Measurements from ENCODE around the gene MT3.
A peak's percentile ranks its signal among the peaks of the same experiment; 100 is the strongest.

MT3 gene

GRCh38 chr16:56608043-56608875, 18.9 kb downstream of the MT3 start, which contains the start of gene MT2A (continued):
- peak; percentile 59; the same call in 1 of the 2 replicates for TF ChIP-seq SP3 (tag by site-specific recombination; IDR thresholded peaks at IDR 0.05)
- TF ChIP-seq ZNF423 (tag by site-specific recombination; IDR thresholded peaks at IDR 0.05): peak; percentile 51; the same call in 1 of the 2 replicates
- TF ChIP-seq ZFP69B (tag by site-specific recombination; IDR thresholded peaks at IDR 0.05): no peak
- no peak for TF ChIP-seq ZNF521 (tag by site-specific recombination; IDR thresholded peaks at IDR 0.05)
- TF ChIP-seq, protein P1, sequence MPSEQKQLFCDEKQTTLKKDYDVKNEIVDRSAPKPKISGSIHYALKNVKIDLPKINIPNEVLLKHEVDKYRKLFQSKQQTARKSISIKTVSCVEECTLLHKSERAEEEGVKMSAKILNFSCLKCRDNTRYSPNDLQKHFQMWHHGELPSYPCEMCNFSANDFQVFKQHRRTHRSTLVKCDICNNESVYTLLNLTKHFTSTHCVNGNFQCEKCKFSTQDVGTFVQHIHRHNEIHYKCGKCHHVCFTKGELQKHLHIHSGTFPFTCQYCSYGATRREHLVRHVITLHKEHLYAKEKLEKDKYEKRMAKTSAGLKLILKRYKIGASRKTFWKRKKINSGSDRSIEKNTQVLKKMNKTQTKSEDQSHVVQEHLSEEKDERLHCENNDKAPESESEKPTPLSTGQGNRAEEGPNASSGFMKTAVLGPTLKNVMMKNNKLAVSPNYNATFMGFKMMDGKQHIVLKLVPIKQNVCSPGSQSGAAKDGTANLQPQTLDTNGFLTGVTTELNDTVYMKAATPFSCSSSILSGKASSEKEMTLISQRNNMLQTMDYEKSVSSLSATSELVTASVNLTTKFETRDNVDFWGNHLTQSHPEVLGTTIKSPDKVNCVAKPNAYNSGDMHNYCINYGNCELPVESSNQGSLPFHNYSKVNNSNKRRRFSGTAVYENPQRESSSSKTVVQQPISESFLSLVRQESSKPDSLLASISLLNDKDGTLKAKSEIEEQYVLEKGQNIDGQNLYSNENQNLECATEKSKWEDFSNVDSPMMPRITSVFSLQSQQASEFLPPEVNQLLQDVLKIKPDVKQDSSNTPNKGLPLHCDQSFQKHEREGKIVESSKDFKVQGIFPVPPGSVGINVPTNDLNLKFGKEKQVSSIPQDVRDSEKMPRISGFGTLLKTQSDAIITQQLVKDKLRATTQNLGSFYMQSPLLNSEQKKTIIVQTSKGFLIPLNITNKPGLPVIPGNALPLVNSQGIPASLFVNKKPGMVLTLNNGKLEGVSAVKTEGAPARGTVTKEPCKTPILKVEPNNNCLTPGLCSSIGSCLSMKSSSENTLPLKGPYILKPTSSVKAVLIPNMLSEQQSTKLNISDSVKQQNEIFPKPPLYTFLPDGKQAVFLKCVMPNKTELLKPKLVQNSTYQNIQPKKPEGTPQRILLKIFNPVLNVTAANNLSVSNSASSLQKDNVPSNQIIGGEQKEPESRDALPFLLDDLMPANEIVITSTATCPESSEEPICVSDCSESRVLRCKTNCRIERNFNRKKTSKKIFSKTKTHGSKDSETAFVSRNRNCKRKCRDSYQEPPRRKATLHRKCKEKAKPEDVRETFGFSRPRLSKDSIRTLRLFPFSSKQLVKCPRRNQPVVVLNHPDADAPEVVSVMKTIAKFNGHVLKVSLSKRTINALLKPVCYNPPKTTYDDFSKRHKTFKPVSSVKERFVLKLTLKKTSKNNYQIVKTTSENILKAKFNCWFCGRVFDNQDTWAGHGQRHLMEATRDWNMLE (tag by site-specific recombination; conservative IDR thresholded peaks at IDR 0.05; ENCODE audit: low read depth): no peak
- no peak for TF ChIP-seq HOXC10 (CRISPR knock-in tag; IDR thresholded peaks at IDR 0.05)
- TF ChIP-seq, protein P2, sequence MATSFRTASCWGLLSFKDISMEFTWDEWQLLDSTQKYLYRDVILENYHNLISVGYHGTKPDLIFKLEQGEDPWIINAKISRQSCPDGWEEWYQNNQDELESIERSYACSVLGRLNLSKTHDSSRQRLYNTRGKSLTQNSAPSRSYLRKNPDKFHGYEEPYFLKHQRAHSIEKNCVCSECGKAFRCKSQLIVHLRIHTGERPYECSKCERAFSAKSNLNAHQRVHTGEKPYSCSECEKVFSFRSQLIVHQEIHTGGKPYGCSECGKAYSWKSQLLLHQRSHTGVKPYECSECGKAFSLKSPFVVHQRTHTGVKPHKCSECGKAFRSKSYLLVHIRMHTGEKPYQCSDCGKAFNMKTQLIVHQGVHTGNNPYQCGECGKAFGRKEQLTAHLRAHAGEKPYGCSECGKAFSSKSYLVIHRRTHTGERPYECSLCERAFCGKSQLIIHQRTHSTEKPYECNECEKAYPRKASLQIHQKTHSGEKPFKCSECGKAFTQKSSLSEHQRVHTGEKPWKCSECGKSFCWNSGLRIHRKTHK (tag by site-specific recombination; IDR thresholded peaks at IDR 0.05): no peak
- no peak for TF ChIP-seq ZFP37 (tag by site-specific recombination; IDR thresholded peaks at IDR 0.05)
- TF ChIP-seq ZNF544 (tag by site-specific recombination; IDR thresholded peaks at IDR 0.05): no peak
- TF ChIP-seq ZNF175 (tag by site-specific recombination; IDR thresholded peaks at IDR 0.05): no peak
- TF ChIP-seq ZBTB8A (tag by site-specific recombination; IDR thresholded peaks at IDR 0.05): peak; percentile 87
- no peak for TF ChIP-seq GLI4 (tag by site-specific recombination; IDR thresholded peaks at IDR 0.05)
- no peak for TF ChIP-seq ZNF140 (tag by site-specific recombination; IDR thresholded peaks at IDR 0.05)
- TF ChIP-seq ZNF426 (tag by site-specific recombination; IDR thresholded peaks at IDR 0.05): no peak
- no peak for TF ChIP-seq SETDB1 (IDR thresholded peaks at IDR 0.05; ENCODE audit: insufficient read length, low read length)
- TF ChIP-seq ZNF792 (tag by site-specific recombination; IDR thresholded peaks at IDR 0.05): 0 out of 2 replicates have a peak, but pooled peaks have one; percentile 14
- TF ChIP-seq ZNF341 (tag by site-specific recombination; IDR thresholded peaks at IDR 0.05; ENCODE audit: low read depth): peak; percentile 40; the same call in 1 of the 2 replicates
- 0 out of 2 replicates have a peak, but pooled peaks have one; percentile 44 for TF ChIP-seq IKZF3 (tag by site-specific recombination; IDR thresholded peaks at IDR 0.05)
- TF ChIP-seq ZNF311 (tag by site-specific recombination; IDR thresholded peaks at IDR 0.05; ENCODE audit: borderline replicate concordance): no peak
- no peak for TF ChIP-seq ZNF174 (tag by site-specific recombination; IDR thresholded peaks at IDR 0.05)
- TF ChIP-seq ZBTB1 (tag by site-specific recombination; IDR thresholded peaks at IDR 0.05): no peak
- no peak for TF ChIP-seq ZNF510 (tag by site-specific recombination; IDR thresholded peaks at IDR 0.05; ENCODE audit: insufficient replicate concordance)
- TF ChIP-seq ZNF621 (tag by site-specific recombination; IDR thresholded peaks at IDR 0.05): no peak
- TF ChIP-seq, protein P3, sequence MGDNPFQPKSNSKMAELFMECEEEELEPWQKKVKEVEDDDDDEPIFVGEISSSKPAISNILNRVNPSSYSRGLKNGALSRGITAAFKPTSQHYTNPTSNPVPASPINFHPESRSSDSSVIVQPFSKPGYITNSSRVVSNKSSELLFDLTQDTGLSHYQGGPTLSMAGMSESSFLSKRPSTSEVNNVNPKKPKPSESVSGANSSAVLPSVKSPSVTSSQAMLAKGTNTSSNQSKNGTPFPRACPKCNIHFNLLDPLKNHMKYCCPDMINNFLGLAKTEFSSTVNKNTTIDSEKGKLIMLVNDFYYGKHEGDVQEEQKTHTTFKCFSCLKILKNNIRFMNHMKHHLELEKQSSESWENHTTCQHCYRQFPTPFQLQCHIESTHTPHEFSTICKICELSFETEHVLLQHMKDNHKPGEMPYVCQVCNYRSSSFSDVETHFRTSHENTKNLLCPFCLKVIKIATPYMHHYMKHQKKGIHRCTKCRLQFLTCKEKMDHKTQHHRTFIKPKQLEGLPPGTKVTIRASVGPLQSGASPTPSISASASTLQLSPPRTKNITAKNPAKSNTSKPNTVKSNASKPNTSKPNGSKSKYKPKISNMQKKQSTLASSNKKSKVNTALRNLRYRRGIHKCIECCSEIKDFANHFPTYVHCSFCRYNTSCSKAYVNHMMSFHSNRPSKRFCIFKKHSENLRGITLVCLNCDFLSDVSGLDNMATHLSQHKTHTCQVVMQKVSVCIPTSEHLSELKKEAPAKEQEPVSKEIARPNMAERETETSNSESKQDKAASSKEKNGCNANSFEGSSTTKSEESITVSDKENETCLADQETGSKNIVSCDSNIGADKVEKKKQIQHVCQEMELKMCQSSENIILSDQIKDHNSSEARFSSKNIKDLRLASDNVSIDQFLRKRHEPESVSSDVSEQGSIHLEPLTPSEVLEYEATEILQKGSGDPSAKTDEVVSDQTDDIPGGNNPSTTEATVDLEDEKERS (tag by site-specific recombination; IDR thresholded peaks at IDR 0.05): no peak
- TF ChIP-seq ZNF670 (tag by site-specific recombination; IDR thresholded peaks at IDR 0.05; ENCODE audit: low read depth): no peak
- TF ChIP-seq ZNF16 (tag by site-specific recombination; IDR thresholded peaks at IDR 0.05; ENCODE audit: low read depth): peak; percentile 92
- no peak for TF ChIP-seq ZNF416 (tag by site-specific recombination; IDR thresholded peaks at IDR 0.05)
- TF ChIP-seq ZNF791 (tag by site-specific recombination; IDR thresholded peaks at IDR 0.05): no peak
- TF ChIP-seq BCL11B (tag by site-specific recombination; IDR thresholded peaks at IDR 0.05; ENCODE audit: low read depth): no peak
- no peak for TF ChIP-seq ZNF132 (tag by site-specific recombination; IDR thresholded peaks at IDR 0.05; ENCODE audit: borderline replicate concordance)

Measured in HEK293 (cell line).